Measurements from ENCODE around the gene CXCR4. TPM values are rescaled to one million over a fixed set of nuclear protein-coding genes. Genes with fewer than 3 reads are reported as not detected.
A peak's percentile ranks its signal among the peaks of the same experiment; 100 is the strongest.

Gene CXCR4
- total and polyA plus RNA-seq, 10 of the 15 experiments (the other 5 are each of a cell fraction or from before 2014, with no cell fraction given) = 31.1 to 749 (median 52.7) TPM

DNA sequence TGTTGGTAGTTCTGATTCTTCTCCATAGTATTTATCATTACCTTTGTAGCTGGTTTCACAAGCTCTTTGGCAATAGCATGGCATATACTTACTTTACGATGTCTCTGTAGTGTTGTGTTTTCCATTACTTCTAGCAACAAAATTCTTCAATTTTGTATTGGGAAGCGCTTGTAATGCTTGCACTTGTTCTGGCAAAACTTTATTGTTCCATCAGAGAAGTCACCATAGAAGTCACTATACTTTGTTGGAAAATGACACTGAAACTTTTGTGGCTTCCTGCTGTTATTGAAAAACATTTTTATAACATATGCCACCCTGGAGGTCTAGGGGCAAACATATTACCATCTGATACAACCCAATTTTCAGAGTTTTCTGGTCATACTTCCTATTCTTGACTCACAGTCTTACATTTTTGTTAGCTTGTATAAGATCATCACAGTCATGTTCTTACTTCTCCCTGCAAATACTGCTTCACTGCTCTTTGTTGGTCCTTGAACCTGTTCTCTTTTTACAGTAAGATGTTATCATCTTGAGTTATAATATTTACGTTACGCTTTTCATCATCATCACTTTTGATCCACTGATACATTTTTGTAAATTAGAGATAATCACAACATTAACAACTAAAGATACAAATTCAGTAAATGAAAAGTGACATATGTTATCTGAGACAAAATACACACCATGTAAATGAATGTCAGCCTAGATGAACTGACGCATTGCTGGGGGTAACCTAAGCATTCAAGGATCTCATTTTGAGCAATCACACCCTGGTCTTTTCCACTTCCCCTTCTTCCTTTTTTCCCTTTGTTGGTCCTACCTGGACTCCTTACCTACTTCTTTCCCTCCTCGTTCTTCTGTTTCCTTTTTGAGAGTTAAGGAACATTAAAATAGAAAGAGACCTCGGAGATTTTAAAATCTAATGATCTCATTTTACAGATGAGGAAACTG is 33.3 kb upstream of the CXCR4 start:
- WGBS (ENCODE audit: insufficient coverage, insufficient replicate concordance, low lambda C conversion rate, missing lambda C conversion rate) = 48% methylated on average over 7 of the region's 7 CpGs
- peaks cover 0 to 2% of the 10 kb centered on the region in 2 experiments; a peak in 3 of 4 replicates for H3K27me3 ChIP-seq (replicated peaks in 1 of 2; ENCODE audit: control insufficient read depth in 2 of 2, insufficient read depth in 2 of 2, low read length in 1 of 2)
- ATAC-seq (peak; percentile 68), DNase-seq (ENCODE audit: low read depth, low spot score) (no peak), FAIRE-seq (peak; percentile 72)
- no TSS peak for BruUV-seq (replicated peaks)
- POLR2A ChIA-PET = no interaction called here
- no peaks in the 10 kb centered on the region; the same call in 2 of the 3 replicates for H3K9me3 ChIP-seq (replicated peaks; ENCODE audit: control insufficient read depth, insufficient read depth, low read length)
- no peaks in the 10 kb centered on the region for H3K79me2 ChIP-seq (ENCODE audit: control insufficient read depth, insufficient read depth, low read length)
- no peaks in the 10 kb centered on the region for H3K36me3 ChIP-seq (ENCODE audit: control insufficient read depth in 2 of 2, insufficient read depth in 2 of 2, low read length in 1 of 2)
- H3K4me3 ChIP-seq = no peak overlapping the region
- intact Hi-C loops (cut with micrococcal nuclease; ENCODE audit: unreplicated experiment) (no loop called here), in situ Hi-C loops (cut with MboI) (no loop called here)
- no peak overlapping the region for H2AFZ ChIP-seq (ENCODE audit: control insufficient read depth, low read depth, low read length)
- SMC1A ChIA-PET (ENCODE audit: uncharacterized antibody, unreplicated experiment) = interaction anchor here (1.0 to 1.4 kb wide), 3 partner anchors 9 to 233 kb away, joined by 3 to 4 read pairs (median 4); no protein-coding TSS in a partner anchor
- no peak overlapping the region for H3K4me2 ChIP-seq (ENCODE audit: control insufficient read depth, insufficient read depth)
- H3K27ac ChIP-seq (ENCODE audit: control insufficient read depth, insufficient read depth) = no peak overlapping the region
- CTCF ChIA-PET = interaction anchor here (1.0 kb wide), 1 partner anchor 9 kb away, joined by 3 read pairs; no protein-coding TSS in a partner anchor
- no peaks in the 10 kb centered on the region for H3K4me1 ChIP-seq (ENCODE audit: control insufficient read depth, insufficient read depth, low read length)
- H3K9ac ChIP-seq (ENCODE audit: control insufficient read depth, insufficient read depth, low read length) = no peak overlapping the region
- RAD21 ChIA-PET (ENCODE audit: unreplicated experiment) = no interaction called here
- peak; percentile 65 for TF ChIP-seq EED (IDR thresholded peaks at IDR 0.05; ENCODE audit: low read depth)
- TF ChIP-seq ETV6 (conservative IDR thresholded peaks at IDR 0.05 in 1 of 2, IDR thresholded peaks at IDR 0.05 in 1 of 2; ENCODE audit: borderline replicate concordance in 1 of 2, low read depth in 1 of 2) = peak in 1 of 2 experiments; percentile 29; a peak in 1 of 4 replicates
- TF ChIP-seq SPI1 (IDR thresholded peaks at IDR 0.05; ENCODE audit: borderline replicate concordance, insufficient read depth, low read depth, low read length) = peak; percentile 68
- no peak for TF ChIP-seq RAD21 (IDR thresholded peaks at IDR 0.05; ENCODE audit: insufficient read depth, low read depth, low read length)
- no peak for TF ChIP-seq HDAC2 (IDR thresholded peaks at IDR 0.05)
- peak; percentile 79 for TF ChIP-seq ZBTB40 (IDR thresholded peaks at IDR 0.05; ENCODE audit: borderline replicate concordance)
- peak; percentile 60 for TF ChIP-seq JUNB (IDR thresholded peaks at IDR 0.05)
- TF ChIP-seq NFIC (IDR thresholded peaks at IDR 0.05; ENCODE audit: low read depth, low read length) = peak; percentile 27; the same call in 1 of the 2 replicates
- no peaks in the 10 kb centered on the region for H4K20me1 ChIP-seq (ENCODE audit: control insufficient read depth, insufficient read depth)

Data from GM12878 (cell line).